AG09309 (cell line): ENCODE measurements around the gene GPR132.

Source experiments
- DNase-seq: peaks from one replicate; pipeline ENCODE4 v3.0.0-alpha.2; 2010; ENCODE audit warnings: low read depth
- H3K4me3 ChIP-seq: 2 replicates; pipeline ENCODE4 v1.5.1; 2011; ENCODE audit warnings: mild to moderate bottlenecking, low read depth, low read length, moderate library complexity; ENCODE audit not compliant: control insufficient read depth
- CTCF ChIP-seq: IDR thresholded peaks from 2 replicates; pipeline ENCODE4 v1.5.1; 2011; ENCODE audit warnings: mild to moderate bottlenecking, low read depth, low read length, inconsistent platforms; ENCODE audit not compliant: insufficient read depth, control insufficient read depth; ENCODE audit errors: missing control alignments

Gene GPR132

GRCh38 chr14:105026033-105026785, 39.0 kb downstream of the GPR132 start:
- DNase-seq, result no peak
- no peak for TF ChIP-seq CTCF
- H3K4me3 ChIP-seq, result no peak overlapping the region

DNA sequence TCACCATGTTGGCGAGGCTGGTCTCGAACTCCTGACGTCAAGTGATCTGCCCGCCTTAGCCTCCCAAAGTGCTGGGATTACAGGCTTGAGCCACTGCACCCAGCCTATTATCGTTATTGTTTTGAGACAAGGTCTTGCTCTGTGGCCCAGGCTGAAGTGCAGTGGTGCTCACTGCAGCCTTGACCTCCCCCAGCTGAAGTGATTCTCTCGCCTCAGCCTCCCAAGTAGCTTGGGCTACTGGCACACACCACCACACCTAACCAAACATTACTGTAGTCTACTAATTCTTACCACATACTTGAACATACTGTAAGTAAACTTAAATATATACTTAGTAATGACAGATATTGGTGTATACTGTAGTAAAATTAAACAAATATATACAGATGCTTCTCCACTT, 39.8 kb downstream of the GPR132 start:
- TF ChIP-seq CTCF, result no peak
- H3K4me3 ChIP-seq, result no peak overlapping the region
- no peak for DNase-seq

DNA sequence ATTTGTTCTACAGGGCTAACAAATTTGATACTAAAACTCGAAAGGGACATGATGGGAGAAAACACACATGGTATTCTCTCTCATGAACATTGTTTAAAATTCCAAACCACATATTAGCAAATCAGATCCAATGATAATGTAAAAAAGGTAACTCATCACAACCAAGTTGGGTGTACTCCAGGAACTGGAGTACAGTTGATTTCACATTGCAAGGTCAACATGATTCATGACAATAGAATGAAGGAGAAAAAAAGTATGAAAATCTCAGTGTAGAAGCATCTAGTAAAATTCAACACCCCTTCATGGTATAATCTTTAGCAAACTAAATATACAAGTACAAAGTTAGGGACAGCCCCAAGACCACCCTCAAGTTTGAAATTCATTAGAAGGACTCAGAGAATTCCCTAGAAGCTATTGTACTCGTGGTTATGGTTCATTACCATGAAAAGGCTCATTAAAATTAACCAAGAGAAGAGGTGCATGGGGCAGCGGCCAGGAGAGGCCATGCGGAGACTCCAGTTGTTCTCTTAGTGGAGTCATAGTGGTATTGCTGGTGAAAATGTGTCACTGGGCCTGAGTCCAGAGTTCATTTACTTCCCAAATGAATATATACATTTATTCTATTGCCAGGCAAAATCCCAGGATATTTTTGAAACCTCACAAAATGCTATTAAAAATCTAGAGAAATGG, 41.3 kb downstream of the GPR132 start:
- no peak overlapping the region for H3K4me3 ChIP-seq
- DNase-seq, result no peak
- no peak for TF ChIP-seq CTCF

- no peak for DNase-seq
- H3K4me3 ChIP-seq, result no peak overlapping the region
- TF ChIP-seq CTCF, result no peak
Observed at GRCh38 chr14:105023144-105023543, 42.1 kb downstream of the GPR132 start.

DNA sequence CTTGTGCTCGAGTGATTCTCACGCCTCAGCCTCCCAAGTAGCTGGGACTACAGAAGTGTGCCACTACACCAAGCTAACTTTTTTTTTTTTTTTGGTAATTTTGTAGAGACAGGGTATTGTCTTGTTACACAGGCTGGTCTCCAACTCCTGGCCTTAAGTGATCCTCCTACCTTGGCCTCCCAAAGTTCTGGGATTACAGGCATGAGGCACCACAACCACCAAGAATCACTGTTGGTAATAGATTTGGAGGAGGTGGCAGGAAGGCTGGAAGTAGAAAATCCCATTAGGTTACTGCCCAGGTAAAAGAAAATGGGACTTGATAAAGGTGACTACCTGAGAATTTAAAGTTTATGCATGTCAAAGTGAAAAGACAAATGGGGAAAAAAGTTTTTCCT, 43.0 kb downstream of the GPR132 start:
- no peak for DNase-seq
- peak overlapping the region; percentile 75 for H3K4me3 ChIP-seq
- no peak for TF ChIP-seq CTCF

DNA sequence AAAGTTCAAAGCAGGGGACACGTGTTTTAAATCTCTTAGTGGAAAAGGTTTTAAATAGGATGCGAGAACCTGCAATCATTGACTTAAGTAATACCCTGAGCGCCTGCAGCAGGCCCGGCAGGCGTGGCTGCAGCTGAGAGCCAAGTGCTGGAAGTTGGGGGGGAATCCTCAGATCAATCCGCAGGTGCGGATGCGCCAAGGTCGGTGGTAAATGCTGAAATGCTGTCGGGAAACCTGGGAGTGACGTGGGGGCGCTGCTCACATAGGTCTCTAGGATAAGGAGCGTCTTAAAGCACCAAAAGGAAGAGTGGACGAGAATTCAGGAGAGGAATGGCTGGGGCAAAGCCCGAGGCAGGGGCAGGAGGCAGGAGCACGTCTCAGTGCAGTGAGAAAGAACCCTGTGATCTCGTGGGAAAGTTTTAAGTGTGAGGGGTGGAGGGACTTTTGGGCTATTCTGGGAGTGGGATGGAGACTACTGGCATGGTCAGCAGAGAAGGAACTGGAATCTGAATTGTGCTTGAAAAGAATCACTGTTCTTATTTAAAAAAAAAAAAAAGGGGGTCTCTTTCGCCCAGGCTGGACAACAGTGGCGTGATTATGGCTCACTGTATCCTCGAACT, 43.5 kb downstream of the GPR132 start:
- TF ChIP-seq CTCF, result no peak
- H3K4me3 ChIP-seq, result peak overlapping the region; percentile 75
- DNase-seq, result no peak
